GM19023 (cell line): ENCODE results near the gene CDH6.

Experiments
- ATAC-seq: cut with Tn5 transposase; IDR thresholded peaks from one replicate; pipeline ENCODE4 v1.9.1; 2021; ENCODE audit warnings: mild to moderate bottlenecking, moderate library complexity; ENCODE audit not compliant: unreplicated experiment

The CDH6 gene

GRCh38 chr5:31365776-31366175 lies 172.3 kb downstream of the CDH6 start:
- no peak for ATAC-seq

- no peak for ATAC-seq
These were observed 173.5 kb downstream of the CDH6 start for GRCh38 chr5:31366941-31367340.

GRCh38 chr5:31372124-31372523 lies 178.6 kb downstream of the CDH6 start:
- no peak for ATAC-seq

GRCh38 chr5:31375999-31376720 lies 182.7 kb downstream of the CDH6 start:
- ATAC-seq, result no peak

- ATAC-seq, result no peak
These were observed 183.9 kb downstream of the CDH6 start for GRCh38 chr5:31377274-31377946.

GRCh38 chr5:31378136-31378535 lies 184.7 kb downstream of the CDH6 start:
- ATAC-seq, result no peak
